Kidney (tissue), 14 donors: ENCODE data around the gene ZCCHC7. TPM values are rescaled to one million over a fixed set of nuclear protein-coding genes. Genes with fewer than 3 reads are reported as not detected.
A peak's percentile ranks its signal among the peaks of the same experiment; 100 is the strongest.

Experiments
- DNase-seq, 5 donors: peaks; one replicate each; pipeline ENCODE4 v3.0.0-alpha.2; 2013 to 2020
- FAIRE-seq: peaks from 2 replicates; lab custom pipeline; 2012; peaks lifted over from hg19 to GRCh38; lab: Jason Lieb, UNC
- H3K27ac ChIP-seq, 2 donors: one replicate each; pipeline ENCODE4 v1.7.0; 2013; ENCODE audit warnings: low read depth in 2 of 2, low read length in 2 of 2, inconsistent platforms in 1 of 2
- H3K27me3 ChIP-seq: one replicate; pipeline ENCODE4 v1.7.1; 2013; ENCODE audit warnings: low read length, inconsistent platforms; ENCODE audit not compliant: control insufficient read depth, insufficient read depth
- H3K36me3 ChIP-seq, 3 donors: one replicate each; pipeline versions ENCODE4 v1.7.0 to v1.7.1; 2013; ENCODE audit warnings: low read length in 3 of 3, control low read depth in 1 of 3, inconsistent platforms in 1 of 3; ENCODE audit not compliant: insufficient read depth in 3 of 3, control insufficient read depth in 2 of 3
- H3K4me1 ChIP-seq, 3 donors: one replicate each; pipeline versions ENCODE4 v1.7.0 to v1.7.1; 2013; ENCODE audit warnings: low read length in 3 of 3, inconsistent platforms in 1 of 3, low read depth in 1 of 3; ENCODE audit not compliant: control insufficient read depth in 2 of 3, insufficient read depth in 2 of 3
- H3K4me3 ChIP-seq, 3 donors: one replicate each; pipeline versions ENCODE4 v1.7.0 to v1.8.1; 2013; ENCODE audit warnings: low read length in 3 of 3, control low read depth in 1 of 3, inconsistent platforms in 1 of 3
- H3K9ac ChIP-seq, 3 donors: one replicate each; pipeline versions ENCODE4 v1.7.0 to v1.7.1; 2013; ENCODE audit warnings: low read length in 3 of 3, control low read depth in 1 of 3, inconsistent platforms in 1 of 3
- H3K9me3 ChIP-seq, 3 donors: one replicate each; pipeline versions ENCODE4 v1.7.0 to v1.7.1; 2013; ENCODE audit warnings: low read length in 3 of 3, control low read depth in 1 of 3, inconsistent platforms in 1 of 3; ENCODE audit not compliant: control insufficient read depth in 2 of 3, insufficient read depth in 1 of 3
- CTCF ChIP-seq: IDR thresholded peaks from 3 replicates; pipeline ENCODE4 v1.5.1; 2012; ENCODE audit warnings: mild to moderate bottlenecking, moderate library complexity, borderline replicate concordance; ENCODE audit not compliant: insufficient read depth; ENCODE audit errors: extremely low read depth
- intact Hi-C: fragments of 100-400 bp; cut with DNase I; formaldehyde crosslinking; loops from one replicate; pipeline ENCODE4 v1.11.1; 2022
- polyA plus RNA-seq: library from polyadenylated mRNA; stranded (reverse); fragments of 350-450 nt; fragmentation: Illumina TruSeq; extraction: RNeasy Lipid Tissue Mini Kit (QIAGEN cat#74804); gene quantifications from one replicate; pipeline ENCODE4 v1.2.3, GENCODE V29; 2014; ENCODE audit warnings: low read depth, low replicate concordance; ENCODE audit not compliant: insufficient read depth
- total RNA-seq: library from RNA; stranded (reverse); fragmentation: NEBNext Ultra II Directional; extraction: Animal tissue kit (Norgen Biotek cat#: 25700); gene quantifications from one replicate; pipeline ENCODE4 v1.2.1, GENCODE V29; 2021
- donor health status: control.
- donor health status: control.
- donor health status: control.
- donor health status: control.
- donor health status: control.
- donor health status: DM: yes; HTN: yes; CAD: no.
- donor health status: Normal renal cell carcinoma (clear cell type).

The ZCCHC7 gene
- total and polyA plus RNA-seq, 2 donors from 2014 or later: 7.2 to 22.3 TPM

GRCh38 chr9:37309136-37309535, 188.8 kb downstream of the ZCCHC7 start:
- Histone ChIP-seq H3K4me1 (no peaks in the 10 kb centered on the region), H3K4me3 (no peak overlapping the region), H3K27ac (no peak overlapping the region), H3K27me3 (no peaks in the 10 kb centered on the region), H3K9ac (no peak overlapping the region), H3K36me3 (peaks cover 0 to 4% (median 3%) of the 10 kb centered on the region in 3 donors), H3K9me3 (no peaks in the 10 kb centered on the region)
- FAIRE-seq: no peak
- TF ChIP-seq CTCF: no peak
- DNase-seq: peak in 1 of 5 donors; percentile 7
- intact Hi-C loops: no loop called here

- no peak for TF ChIP-seq CTCF
- DNase-seq (no peak), FAIRE-seq (no peak)
- Histone ChIP-seq H3K9ac (no peak overlapping the region), H3K9me3 (no peaks in the 10 kb centered on the region), H3K36me3 (no peaks in the 10 kb centered on the region), H3K4me3 (no peak overlapping the region), H3K27me3 (no peaks in the 10 kb centered on the region), H3K27ac (no peak overlapping the region), H3K4me1 (no peaks in the 10 kb centered on the region)
- intact Hi-C loops: no loop called here
Measured at GRCh38 chr9:37311938-37312708, 191.7 kb downstream of the ZCCHC7 start.

DNA sequence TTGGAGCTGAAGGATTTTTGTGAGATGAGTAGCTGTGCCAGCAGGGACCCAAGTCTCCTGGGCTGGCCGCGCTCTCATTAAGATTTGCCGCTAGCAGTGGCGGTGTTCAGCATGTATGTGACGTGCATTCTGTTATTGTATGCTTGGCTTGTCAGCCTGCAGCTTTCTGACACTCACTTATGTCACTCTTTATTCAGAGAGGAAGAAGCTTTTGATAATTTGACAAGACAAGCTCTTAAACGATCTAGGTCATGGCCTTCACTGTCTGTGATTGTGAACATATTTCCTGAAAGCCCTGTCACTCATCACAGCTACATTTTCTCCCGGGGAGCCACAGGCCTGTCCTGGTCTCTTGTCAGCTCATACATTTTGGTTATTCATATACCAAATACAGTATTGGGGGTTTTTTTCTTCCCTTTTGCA, 203.9 kb downstream of the ZCCHC7 start:
- Histone ChIP-seq H3K9ac (no peak overlapping the region), H3K4me3 (no peak overlapping the region), H3K36me3 (no peaks in the 10 kb centered on the region), H3K4me1 (no peaks in the 10 kb centered on the region), H3K27me3 (no peaks in the 10 kb centered on the region), H3K9me3 (no peaks in the 10 kb centered on the region), H3K27ac (no peak overlapping the region)
- TF ChIP-seq CTCF: no peak
- FAIRE-seq (no peak), DNase-seq (peak in 1 of 5 donors; percentile 8)
- intact Hi-C loops: no loop called here
